CD1c-positive myeloid dendritic cell (primary cell): ENCODE measurements around the gene CEP120.
"Not testable (repeated sequence)": the region's sequence is repeated elsewhere in the genome, so short reads cannot be mapped to it uniquely, and the experiment has no call there.

ENCODE experiments used
- DNase-seq: peaks from one replicate; pipeline ENCODE4 v3.0.0-alpha.2; 2016; ENCODE audit errors: extremely low spot score

Gene CEP120

GRCh38 chr5:123438902-123439301, 15.7 kb upstream of the CEP120 start:
- peak; percentile 66 for DNase-seq

- no peak for DNase-seq
These were observed 15.0 kb upstream of the CEP120 start for GRCh38 chr5:123438244-123438643.

GRCh38 chr5:123436201-123436600, 13.0 kb upstream of the CEP120 start:
- DNase-seq, result no peak

GRCh38 chr5:123434796-123435195, 11.6 kb upstream of the CEP120 start:
- no peak for DNase-seq

DNA sequence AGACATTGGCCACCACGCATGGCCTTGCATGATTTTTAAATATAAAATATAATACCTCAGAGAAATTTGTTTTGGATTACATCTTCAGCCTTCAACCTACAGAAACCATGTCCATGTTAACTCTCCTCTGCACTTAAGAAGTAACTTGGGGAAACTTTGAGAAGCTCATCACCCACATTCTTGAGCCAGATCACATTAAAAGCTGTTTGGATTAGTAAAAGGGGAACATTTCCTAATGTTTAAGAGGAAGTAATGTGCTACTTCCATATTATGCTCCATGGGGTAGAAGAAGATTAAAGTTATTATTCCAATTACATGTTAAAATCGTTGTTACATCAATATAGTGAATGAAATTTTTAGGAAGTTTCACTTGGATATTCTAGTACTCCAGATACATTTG, 10.4 kb upstream of the CEP120 start:
- DNase-seq, result peak; percentile 64

DNA sequence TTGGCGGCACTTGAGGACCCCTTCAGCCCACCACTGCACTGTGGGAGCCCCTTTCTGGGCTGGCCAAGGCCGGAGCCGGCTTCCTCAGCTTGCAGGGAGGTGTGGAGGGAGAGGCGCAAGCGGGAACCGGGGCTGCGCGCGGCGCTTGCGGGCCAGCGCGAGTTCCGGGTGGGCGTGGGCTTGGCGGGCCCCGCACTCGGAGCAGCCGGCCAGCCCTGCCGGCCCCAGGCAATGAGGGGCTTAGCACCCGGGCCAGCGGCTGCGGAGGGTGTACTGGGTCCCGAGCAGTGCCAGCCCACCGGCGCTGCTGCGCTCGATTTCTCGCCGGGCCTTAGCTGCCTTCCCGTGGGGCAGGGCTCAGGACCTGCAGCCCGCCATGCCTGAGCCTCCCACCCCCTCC, 7.2 kb upstream of the CEP120 start:
- not testable (repeated sequence) for DNase-seq

DNA sequence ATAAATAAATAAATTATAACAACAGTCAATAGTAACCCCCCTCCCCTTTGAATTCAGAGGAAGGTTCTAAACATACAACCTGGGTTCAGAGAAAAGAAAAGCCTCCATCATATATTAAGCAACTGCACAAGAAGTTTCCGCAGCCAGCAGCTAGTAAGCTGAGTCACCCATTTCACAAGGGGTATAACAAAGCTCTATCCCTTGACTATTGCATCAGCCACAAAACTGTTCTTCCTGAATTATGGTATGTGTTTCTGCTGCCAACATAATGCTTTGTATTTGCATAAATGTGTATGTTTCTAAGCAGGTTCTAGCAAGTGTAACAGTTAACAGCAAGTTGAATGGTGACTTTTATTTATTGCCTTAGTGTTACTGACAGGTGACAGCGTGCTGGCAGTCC, 6.8 kb upstream of the CEP120 start:
- DNase-seq, result peak; percentile 85

GRCh38 chr5:123429221-123429954, 6.2 kb upstream of the CEP120 start:
- DNase-seq, result no peak

GRCh38 chr5:123428521-123429220, 5.5 kb upstream of the CEP120 start:
- DNase-seq, result no peak

DNA sequence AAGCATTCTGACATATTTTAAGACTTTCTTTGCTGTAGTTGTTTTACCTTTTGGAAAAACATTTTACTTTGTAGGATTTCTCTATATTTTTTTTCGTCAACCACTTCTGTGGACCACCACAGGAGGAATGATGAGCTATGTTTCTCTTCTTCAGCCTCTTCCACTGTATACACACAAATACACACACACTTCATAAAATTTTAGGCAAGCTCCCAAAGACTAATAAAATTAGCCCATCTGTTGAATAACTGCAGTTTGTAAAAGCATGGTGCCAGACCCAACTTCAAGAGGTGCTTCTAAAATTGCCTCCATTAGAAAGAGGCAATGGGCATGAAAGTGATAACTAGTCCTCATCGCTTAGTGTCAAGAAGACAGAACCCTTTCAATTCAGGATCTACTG, 4.1 kb upstream of the CEP120 start:
- no peak for DNase-seq

DNA sequence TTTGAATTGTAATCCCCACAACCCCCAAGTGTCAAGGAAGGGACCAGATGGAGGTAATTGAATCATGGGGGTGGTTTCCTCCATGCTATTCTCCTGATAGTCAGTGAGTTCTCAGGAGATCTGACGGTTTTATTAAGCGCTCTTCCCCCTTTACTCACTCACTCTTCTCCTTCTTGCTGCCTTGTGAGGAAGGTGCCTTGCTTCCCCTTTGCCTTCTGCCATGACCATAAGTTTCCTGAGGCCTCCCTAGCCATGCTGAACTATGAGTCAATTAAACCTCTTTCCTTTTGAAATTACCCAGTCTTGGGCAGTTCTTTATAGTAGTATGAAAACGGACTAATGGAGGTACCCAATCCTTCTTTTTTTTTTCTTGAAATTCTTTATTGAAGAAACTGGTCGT, 2.2 kb upstream of the CEP120 start:
- DNase-seq, result peak; percentile 46

- DNase-seq, result peak; percentile 22
These were observed 548 bp downstream of the CEP120 start for GRCh38 chr5:123422433-123423277.

DNA sequence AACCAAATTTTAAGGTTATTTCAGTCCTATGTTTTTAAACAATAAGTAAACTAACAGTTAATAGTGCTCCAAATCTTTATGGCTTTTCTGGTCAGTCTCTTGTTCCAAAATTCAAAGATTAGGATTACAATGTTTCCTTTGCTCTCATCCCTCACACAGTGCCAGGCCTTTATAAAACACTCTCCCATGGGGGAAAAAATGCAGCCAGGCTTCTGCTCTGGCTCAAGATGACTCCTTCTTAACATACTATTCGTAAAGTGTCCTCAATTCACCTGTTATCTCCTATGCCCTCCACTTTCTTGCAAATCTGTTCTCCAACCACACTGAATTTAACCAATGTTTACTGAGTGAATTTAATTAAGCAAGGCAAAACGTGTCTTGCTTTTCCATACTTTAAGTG, 1.4 kb downstream of the CEP120 start:
- no peak for DNase-seq

DNA sequence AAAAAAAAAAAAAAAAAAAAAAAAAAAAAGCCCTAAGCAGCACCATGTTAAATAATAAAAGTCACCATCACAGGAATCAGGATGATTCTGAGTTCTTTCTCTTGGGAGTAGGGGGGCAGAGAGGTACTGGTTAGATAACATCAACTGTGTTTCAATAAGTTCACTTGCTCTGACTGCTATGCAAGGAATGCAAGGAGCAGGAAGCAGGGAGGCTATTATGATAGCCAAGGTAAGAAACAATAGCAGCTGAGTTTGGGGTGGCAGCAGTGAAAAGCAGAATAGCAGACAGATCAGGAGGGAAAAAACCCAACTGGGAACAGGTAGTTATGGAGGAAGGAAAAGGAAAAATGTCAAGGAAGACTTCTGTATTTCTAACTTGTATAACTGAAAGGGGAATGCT, 8.2 kb downstream of the CEP120 start:
- no peak for DNase-seq

- DNase-seq, result no peak
These were observed 11.0 kb downstream of the CEP120 start for GRCh38 chr5:123412206-123412605.

- not testable (repeated sequence) for DNase-seq
These were observed 21.2 kb downstream of the CEP120 start for GRCh38 chr5:123401999-123402398.

- no peak for DNase-seq
These were observed 21.9 kb downstream of the CEP120 start for GRCh38 chr5:123401320-123401719.

DNA sequence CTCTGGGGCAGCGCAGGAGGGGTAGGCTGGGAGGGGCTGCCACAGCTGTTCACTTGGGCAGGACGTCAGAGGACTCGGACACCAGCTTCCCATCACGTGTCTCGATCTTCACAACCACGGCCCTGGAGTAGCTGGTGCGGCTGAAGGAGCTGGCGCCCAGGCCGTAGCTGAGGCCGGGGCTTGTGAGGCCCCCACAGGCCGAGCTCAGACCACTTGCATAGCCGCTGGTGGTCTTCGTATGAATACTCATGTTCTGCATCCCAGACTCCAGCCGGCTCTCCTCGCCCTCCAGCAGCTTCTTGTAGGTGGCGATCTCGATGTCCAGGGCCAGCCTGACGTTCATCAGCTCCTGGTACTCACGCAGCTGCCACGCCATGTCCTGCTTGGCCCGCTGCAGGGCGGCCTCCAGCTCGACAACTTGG, 22.3 kb downstream of the CEP120 start:
- not testable (repeated sequence) for DNase-seq

DNA sequence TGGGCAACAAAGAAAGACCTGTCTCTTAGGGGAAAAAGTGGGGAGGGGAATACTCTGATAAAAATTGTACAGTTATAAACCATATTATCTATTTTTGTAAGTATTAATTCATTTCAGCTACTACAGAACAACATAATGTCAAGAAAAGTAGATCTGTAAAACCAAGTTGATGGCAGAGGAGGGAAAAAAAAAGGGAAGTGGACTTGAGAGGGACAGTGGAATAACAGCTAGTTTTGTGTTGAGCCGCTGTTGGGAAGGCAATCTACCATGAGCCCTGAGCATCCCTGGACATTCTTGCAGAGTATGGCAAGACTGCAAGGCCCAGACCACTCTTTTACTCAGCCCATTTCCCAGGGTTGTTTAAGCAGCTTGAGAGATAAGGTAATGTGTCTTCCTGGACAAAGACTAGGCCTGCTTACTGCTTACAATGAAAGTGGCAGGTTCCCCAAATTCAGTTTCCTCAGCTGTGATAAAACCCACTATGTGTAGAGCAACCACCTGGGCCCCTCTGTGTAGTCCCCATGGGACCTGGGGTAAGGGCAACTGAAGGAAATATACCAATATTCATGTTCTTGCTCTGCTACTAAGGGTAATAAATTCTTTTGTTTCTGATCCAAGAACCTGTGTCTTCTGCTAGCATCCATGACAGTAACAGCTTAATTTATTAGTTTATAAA, 25.0 kb downstream of the CEP120 start:
- no peak for DNase-seq

- DNase-seq, result no peak
These were observed 25.7 kb downstream of the CEP120 start for GRCh38 chr5:123397538-123397937.

DNA sequence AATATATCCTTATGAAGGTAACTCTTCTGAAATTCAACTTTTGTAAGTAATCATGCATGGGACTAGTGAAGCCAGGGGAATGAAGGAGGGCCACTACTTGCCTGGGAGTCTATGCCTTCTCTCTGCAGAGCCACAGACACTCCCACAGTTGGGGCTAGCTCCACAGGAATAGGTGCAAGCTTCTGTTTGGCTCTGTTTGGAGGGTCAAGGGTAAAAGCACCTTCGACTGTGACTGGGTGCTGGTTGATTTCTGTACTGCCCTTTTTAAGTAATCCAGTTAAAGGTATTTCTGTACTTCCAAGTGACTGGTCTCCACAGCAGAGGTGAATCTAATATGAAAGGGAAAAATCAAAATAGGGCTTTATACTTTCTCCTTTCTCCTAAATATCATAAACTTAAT, 32.2 kb downstream of the CEP120 start:
- DNase-seq, result no peak

GRCh38 chr5:123389794-123390193, 33.4 kb downstream of the CEP120 start:
- DNase-seq, result no peak
